Measurements from ENCODE around the gene CD46.
A peak's percentile ranks its signal among the peaks of the same experiment; 100 is the strongest.
"Not testable (repeated sequence)": the region's sequence is repeated elsewhere in the genome, so short reads cannot be mapped to it uniquely, and the experiment has no call there.

The CD46 gene

DNA sequence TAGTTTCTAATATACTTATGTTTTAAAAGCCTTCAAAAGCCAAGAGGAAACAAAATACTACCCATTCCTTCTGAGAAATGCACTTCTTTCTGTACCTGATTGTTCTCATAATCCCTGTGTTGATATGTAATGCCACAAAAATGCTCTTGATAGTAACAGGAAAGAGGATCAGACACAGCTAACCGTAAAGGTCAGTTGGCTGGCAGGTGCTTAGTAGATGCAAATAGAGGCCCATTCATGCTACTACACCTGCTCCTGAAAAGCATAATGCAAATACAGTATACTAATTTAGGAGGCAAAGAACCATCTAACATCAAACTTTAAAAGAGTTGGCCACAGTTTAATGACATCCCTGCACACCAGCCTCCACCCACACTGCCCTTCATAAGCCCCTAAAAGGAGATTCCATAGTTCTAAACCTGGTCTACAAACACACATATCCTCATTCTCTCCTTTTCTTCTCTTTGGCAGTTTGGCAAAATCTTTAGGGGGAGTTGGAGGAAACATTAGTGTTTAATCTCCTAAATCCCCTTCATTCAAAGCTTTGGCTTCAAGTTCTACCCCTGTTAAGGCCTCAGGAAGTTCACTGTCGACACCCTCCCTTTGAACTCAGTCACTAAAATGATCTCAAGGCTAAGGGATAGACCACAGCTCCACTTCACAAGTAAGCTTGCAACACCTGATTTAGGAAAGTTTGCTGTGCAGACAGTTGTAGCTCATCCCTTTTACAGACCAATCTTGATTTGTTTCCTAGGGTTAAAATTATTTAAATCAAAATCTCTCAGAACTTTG is 2.9 kb upstream of the CD46 start:
- no peak for DNase-seq (ENCODE audit: low read depth)
- no peak for TF ChIP-seq CTCF (IDR thresholded peaks at IDR 0.05; ENCODE audit: insufficient read depth, low read depth, low read length, missing control alignments)
- H3K4me3 ChIP-seq (ENCODE audit: low read depth, low read length), result no peak overlapping the region

GRCh38 chr1:207750631-207751305 is 1.1 kb upstream of the CD46 start:
- no peak for TF ChIP-seq CTCF (IDR thresholded peaks at IDR 0.05; ENCODE audit: insufficient read depth, low read depth, low read length, missing control alignments)
- H3K4me3 ChIP-seq (ENCODE audit: low read depth, low read length), result peak overlapping the region; percentile 82
- DNase-seq (ENCODE audit: low read depth), result no peak

GRCh38 chr1:207751463-207751789 is 428 bp upstream of the CD46 start:
- DNase-seq (ENCODE audit: low read depth), result not testable (repeated sequence)
- peak overlapping the region; percentile 82 for H3K4me3 ChIP-seq (ENCODE audit: low read depth, low read length)

DNA sequence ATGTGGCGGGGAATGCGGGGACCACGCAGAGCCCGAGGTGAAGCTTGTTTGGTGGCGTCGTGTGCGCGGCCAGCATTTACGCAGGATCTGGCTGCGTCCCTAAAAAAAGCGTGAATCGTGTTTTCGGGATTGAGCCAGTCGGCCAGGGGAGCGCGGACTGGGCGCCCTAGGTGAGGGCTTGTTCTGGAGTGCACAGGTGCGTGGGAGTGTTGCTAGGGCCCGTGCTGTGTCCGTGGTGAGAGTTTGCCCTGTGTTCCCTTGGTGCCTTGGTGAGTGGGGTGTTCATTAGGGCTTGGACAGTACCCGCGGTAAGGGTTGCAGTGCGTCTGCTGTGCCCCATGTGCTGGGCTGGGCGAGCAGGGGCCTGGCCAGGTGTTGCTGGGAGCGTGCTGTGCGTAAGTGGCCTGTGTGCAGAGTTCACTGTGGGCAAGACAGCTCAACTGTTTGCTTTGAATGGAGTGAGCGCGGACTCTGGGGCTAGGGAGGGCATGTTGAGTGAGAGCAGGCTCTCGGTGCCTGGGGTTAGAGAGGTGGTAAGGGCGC is 673 bp downstream of the CD46 start:
- TF ChIP-seq CTCF (IDR thresholded peaks at IDR 0.05; ENCODE audit: insufficient read depth, low read depth, low read length, missing control alignments), result no peak
- H3K4me3 ChIP-seq (ENCODE audit: low read depth, low read length), result peak overlapping the region; percentile 82
- peak; percentile 40 for DNase-seq (ENCODE audit: low read depth)

- no peak for TF ChIP-seq CTCF (IDR thresholded peaks at IDR 0.05; ENCODE audit: insufficient read depth, low read depth, low read length, missing control alignments)
- peak overlapping the region; percentile 82 for H3K4me3 ChIP-seq (ENCODE audit: low read depth, low read length)
These were observed 1.8 kb downstream of the CD46 start for GRCh38 chr1:207753611-207754010.

DNA sequence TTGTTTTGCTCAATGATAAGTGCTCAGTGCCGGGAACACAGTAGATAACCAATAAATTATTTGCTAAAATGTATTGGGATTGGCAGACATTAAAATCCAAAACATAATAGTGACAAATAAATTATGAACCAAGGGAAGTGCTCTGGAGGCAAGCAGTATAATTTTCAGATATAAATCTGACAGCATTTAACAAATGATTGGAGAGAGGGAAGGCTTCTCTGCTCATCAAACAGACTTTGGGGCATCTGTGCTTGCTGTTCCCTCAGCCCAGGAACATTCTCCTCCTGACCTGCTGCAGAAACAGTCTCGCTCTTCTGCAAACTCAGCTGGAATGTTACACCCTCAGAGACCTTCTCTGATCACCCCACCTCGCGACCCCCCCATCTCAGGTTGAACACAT is 2.2 kb downstream of the CD46 start:
- TF ChIP-seq CTCF (IDR thresholded peaks at IDR 0.05; ENCODE audit: insufficient read depth, low read depth, low read length, missing control alignments), result no peak
- H3K4me3 ChIP-seq (ENCODE audit: low read depth, low read length), result no peak overlapping the region
- no peak for DNase-seq (ENCODE audit: low read depth)

More at GRCh38 chr1:207753611-207754010, 1.8 kb downstream of the CD46 start:
- DNase-seq (ENCODE audit: low read depth), result no peak

DNA sequence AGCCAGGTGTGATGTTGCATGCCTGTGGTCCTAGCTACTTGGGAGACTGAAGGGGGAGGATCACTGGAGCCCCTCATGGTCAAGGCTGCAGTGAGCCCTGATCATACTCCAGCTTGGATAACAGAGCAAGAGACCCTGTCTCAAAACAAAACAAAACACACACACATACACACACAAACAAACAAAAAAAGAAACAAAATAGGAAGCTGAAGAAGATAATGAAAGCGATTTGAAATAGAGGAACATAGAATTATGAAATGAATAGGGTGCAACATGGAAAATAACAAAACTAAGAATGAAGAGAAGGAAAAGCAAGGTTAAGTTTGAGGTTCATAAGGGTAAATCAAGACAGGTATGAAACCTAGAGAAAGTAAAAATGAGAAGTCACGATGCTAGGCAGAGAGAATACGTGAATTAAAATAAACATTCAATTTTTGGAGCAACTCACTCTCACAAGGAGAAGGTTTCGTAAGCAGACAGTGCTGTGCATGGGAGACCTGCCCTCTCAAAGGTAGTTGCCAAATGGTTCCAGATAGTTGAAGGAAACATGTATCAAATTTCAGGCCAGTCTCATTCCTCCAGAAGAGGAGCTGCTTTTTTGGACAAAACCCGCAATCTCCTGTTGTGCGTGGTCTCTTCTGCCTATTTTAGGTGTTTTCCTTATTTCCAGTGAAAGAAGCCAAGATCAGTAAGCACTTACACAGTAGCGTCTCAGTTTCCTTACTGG is 3.3 kb downstream of the CD46 start:
- no peak for TF ChIP-seq CTCF (IDR thresholded peaks at IDR 0.05; ENCODE audit: insufficient read depth, low read depth, low read length, missing control alignments)
- H3K4me3 ChIP-seq (ENCODE audit: low read depth, low read length), result no peak overlapping the region
- no peak for DNase-seq (ENCODE audit: low read depth)
